22Rv1 (cell line): Measurements from ENCODE around the gene LBHD1.
A peak's percentile ranks its signal among the peaks of the same experiment; 100 is the strongest.

ENCODE experiments used
- H3K27ac ChIP-seq: fragments of 450-650 bp; 2 replicates; pipeline ENCODE4 v1.5.1; 2017
- ZFX ChIP-seq: fragments of 450-650 bp; IDR thresholded peaks from 2 replicates; pipeline ENCODE4 v1.6.1; 2017; ENCODE audit warnings: antibody characterized with exemption, borderline replicate concordance
- TF ChIP-seq, protein P1 (sequence below): fragments of 450-650 bp; IDR thresholded peaks from 2 replicates; pipeline ENCODE4 v1.5.1; 2017; ENCODE audit warnings: mild to moderate bottlenecking

The LBHD1 gene

DNA sequence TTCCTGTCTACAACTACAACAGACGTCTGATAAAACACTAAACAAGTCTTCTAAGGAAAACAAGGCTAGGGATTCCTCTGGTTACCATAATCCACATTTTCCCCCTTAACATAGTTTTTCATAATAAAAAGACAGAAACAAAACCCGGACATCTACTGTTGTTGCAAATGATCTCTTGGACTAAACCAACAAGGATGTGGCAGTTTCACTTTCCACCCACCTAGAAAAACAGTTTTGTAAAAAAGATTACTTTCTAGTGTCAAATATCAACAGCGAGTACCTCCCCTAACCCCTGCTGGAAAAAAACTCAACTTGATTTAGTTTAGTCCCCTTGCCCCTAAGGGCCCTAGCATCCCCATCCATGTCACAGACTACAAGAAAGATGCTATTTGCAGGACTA, 40.8 kb upstream of the LBHD1 start:
- 0 out of 2 replicates have a peak overlapping the region, but pooled peaks have one; percentile 13 for H3K27ac ChIP-seq
- TF ChIP-seq, protein P1, sequence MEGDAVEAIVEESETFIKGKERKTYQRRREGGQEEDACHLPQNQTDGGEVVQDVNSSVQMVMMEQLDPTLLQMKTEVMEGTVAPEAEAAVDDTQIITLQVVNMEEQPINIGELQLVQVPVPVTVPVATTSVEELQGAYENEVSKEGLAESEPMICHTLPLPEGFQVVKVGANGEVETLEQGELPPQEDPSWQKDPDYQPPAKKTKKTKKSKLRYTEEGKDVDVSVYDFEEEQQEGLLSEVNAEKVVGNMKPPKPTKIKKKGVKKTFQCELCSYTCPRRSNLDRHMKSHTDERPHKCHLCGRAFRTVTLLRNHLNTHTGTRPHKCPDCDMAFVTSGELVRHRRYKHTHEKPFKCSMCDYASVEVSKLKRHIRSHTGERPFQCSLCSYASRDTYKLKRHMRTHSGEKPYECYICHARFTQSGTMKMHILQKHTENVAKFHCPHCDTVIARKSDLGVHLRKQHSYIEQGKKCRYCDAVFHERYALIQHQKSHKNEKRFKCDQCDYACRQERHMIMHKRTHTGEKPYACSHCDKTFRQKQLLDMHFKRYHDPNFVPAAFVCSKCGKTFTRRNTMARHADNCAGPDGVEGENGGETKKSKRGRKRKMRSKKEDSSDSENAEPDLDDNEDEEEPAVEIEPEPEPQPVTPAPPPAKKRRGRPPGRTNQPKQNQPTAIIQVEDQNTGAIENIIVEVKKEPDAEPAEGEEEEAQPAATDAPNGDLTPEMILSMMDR: no peak
- no peak for TF ChIP-seq ZFX

DNA sequence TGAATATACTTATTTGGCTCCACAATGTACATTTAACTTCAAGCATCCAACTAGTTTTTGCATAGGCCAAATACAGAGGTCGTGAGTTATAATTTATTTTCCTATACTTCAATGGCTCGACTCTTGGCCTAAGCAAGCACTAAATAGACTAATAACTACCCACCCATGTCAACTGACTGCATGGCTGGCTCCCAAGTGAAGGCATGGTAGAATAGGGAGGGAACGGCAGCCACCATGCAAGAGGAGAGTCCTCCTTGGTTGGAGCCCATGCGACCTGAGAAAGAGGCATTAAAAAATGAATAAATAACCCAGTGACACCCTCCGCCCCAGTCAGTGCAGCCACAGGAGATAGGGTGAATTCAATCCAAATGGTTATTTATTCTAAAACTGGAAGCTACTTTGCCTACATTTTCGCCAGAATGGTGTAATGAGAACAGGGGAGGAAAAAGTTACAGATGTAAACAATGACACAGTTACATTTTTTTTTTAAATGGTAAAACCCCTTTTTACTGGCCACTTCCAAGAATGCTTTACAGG, 40.3 kb upstream of the LBHD1 start:
- TF ChIP-seq, protein P1: no peak
- no peak for TF ChIP-seq ZFX
- 0 out of 2 replicates have a peak overlapping the region, but pooled peaks have one; percentile 13 for H3K27ac ChIP-seq

DNA sequence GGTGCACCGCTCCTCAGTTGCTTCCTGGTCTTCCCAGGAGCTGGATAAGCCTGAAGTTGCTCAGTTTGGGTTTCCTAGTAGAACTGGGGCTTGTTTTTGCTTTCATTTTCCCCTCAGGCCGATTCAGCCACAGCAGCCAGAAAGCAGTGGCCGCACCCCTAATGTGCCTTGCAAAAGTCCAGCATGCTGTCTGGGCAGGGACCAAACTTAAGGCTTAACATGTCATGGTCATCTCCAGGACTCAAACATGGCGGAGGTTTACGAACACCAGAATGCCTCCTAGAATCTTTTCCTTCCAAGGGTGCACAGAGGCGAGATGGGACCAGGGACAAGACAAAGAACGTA, 37.9 kb upstream of the LBHD1 start:
- H3K27ac ChIP-seq: peak overlapping the region; percentile 85
- no peak for TF ChIP-seq ZFX
- TF ChIP-seq, protein P1: no peak

GRCh38 chr11:62709247-62710000, 37.4 kb upstream of the LBHD1 start:
- TF ChIP-seq, protein P1: no peak
- no peak for TF ChIP-seq ZFX
- peak overlapping the region; percentile 85 for H3K27ac ChIP-seq

DNA sequence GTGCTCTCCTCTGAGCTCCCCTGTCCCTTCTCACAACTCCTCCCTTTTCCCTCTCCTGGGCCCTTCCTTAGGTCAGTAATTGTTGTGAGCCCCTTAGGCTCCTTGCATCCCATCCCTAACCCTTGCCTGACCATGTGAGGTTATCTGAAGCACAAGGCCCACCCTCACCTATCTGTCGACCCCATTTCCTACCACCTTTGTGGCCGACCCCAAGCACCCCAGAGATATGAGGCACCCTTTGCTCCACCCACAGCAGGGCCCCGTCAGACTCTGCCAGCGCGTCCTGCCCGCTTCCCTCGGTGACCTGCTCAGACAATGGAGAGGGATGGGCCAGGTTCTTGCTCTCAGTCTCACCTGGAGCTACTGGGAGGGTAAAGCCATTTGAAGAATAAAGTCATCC, 36.7 kb upstream of the LBHD1 start:
- TF ChIP-seq ZFX: no peak
- TF ChIP-seq, protein P1: no peak

GRCh38 chr11:62708392-62708791, 36.3 kb upstream of the LBHD1 start:
- no peak for TF ChIP-seq ZFX
- TF ChIP-seq, protein P1: no peak
- peak overlapping the region; percentile 85 for H3K27ac ChIP-seq

More for the DNA sequence above, 36.7 kb upstream of the LBHD1 start:
- H3K27ac ChIP-seq: peak overlapping the region; percentile 85

DNA sequence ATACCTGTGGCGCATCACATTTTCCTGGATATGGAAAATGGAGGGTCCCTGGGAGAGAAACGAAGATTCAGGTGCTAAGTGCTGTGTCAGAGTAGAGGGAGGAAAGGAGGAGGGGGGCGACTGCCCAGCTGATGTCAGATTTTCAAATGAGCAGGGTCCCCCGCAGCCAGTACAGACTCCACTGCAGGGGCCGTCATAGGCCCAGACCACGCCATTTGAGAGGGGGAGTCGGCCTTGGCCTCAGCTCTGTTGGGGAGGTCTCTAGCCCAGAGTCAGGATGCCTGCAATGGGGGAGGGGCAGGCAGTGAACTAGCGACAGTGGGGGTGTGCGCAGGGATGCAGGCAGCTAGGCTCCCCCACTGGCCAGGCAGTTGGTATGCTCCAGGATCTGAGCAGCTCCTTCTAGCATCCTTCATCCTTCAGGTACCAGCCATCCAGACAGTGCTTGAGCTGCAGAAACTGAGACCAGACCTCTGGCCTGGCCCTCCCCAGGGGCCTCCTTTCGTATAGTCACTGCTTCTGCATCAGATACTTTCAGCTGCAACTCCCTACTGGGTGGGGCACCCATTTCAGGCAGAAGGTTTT, 35.3 kb upstream of the LBHD1 start, which contains the start of the genes BSCL2 and GNG3:
BSCL2 (minus strand) TSS at position 148 of the 585 bp plus-strand sequence. CDS start 229 bp downstream, outside the sequence.
GNG3 (plus strand) TSS at position 400 of the 585 bp plus-strand sequence. CDS start 620 bp downstream, outside the sequence.
- H3K27ac ChIP-seq: peak within 1 kb of the TSS; percentile 85
- TF ChIP-seq, protein P1: no peak
- TF ChIP-seq ZFX: no peak
